IMR-90 (cell line): ENCODE data around the gene ITGAX. TPM values are rescaled to one million over a fixed set of nuclear protein-coding genes. Genes with fewer than 3 reads are reported as not detected.
"Not testable (repeated sequence)": the region's sequence is repeated elsewhere in the genome, so short reads cannot be mapped to it uniquely, and the experiment has no call there.

Experiments used
- ATAC-seq: fragments of 200-7000 bp; cut with Tn5 transposase; 2 replicates; pipeline ENCODE4 v1.9.1; 2020; ENCODE audit warnings: low read depth, mild to moderate bottlenecking, moderate library complexity
- BruUV-seq: library from RNA; stranded (reverse); fragments of 400-500 nt; replicated peaks from 2 replicates; lab custom pipeline; 2021; lab: Mats Ljungman, UMichigan
- CTCF ChIA-PET: fragments of 300-600 bp; formaldehyde crosslinking; extraction: SDS; loops from one replicate; lab custom pipeline; 2021; ENCODE audit warnings: antibody characterized with exemption; lab: Yijun Ruan, JAX
- POLR2A ChIA-PET: fragments of 300-600 bp; sonication (Branson Sonifier 250); formaldehyde crosslinking; loops from one replicate; lab custom pipeline; 2022; ENCODE audit warnings: antibody characterized with exemption; ENCODE audit not compliant: unreplicated experiment; lab: Charles Lee
- DNase-seq: peaks from one replicate; pipeline ENCODE4 v3.0.0; 2013
- H2AFZ ChIP-seq: replicated peaks from 2 replicates; pipeline ENCODE3; 2013; ENCODE audit warnings: low read length, mild to moderate bottlenecking; ENCODE audit not compliant: poor library complexity
- H2AK5ac ChIP-seq: 2 replicates; pipeline ENCODE4 v1.6.1; 2013; ENCODE audit warnings: low read depth, low read length, inconsistent platforms
- H2AK9ac ChIP-seq: replicated peaks from 2 replicates; pipeline ENCODE3; 2013; ENCODE audit warnings: mild to moderate bottlenecking, low read depth, low read length, moderate library complexity; ENCODE audit not compliant: poor library complexity
- H2BK120ac ChIP-seq: 2 replicates; pipeline ENCODE4 v1.6.1; 2013; ENCODE audit warnings: low read depth, low read length, inconsistent platforms
- H2BK15ac ChIP-seq: 3 replicates; pipeline ENCODE4 v1.6.1; 2013; ENCODE audit warnings: low read depth, low read length, inconsistent platforms
- H2BK20ac ChIP-seq: 2 replicates; pipeline ENCODE4 v1.6.1; 2013; ENCODE audit warnings: low read depth, mild to moderate bottlenecking, inconsistent platforms, low read length, moderate library complexity
- H2BK5ac ChIP-seq: 2 replicates; pipeline ENCODE4 v1.6.1; 2013; ENCODE audit warnings: mild to moderate bottlenecking, low read depth, low read length, inconsistent platforms; ENCODE audit not compliant: poor library complexity, severe bottlenecking
- H3K14ac ChIP-seq: replicated peaks from 2 replicates; pipeline ENCODE4 v1.6.1; 2013; ENCODE audit warnings: low read depth, low read length, inconsistent platforms
- H3K18ac ChIP-seq: 2 replicates; pipeline ENCODE4 v1.6.1; 2013; ENCODE audit warnings: low read depth, low read length, control low read depth
- H3K23ac ChIP-seq: 2 replicates; pipeline ENCODE4 v1.6.1; 2013; ENCODE audit warnings: low read depth, low read length, inconsistent platforms
- H3K27ac ChIP-seq: 2 replicates; pipeline ENCODE4 v1.5.1; 2013; ENCODE audit warnings: mild to moderate bottlenecking, control low read depth, low read length; ENCODE audit not compliant: insufficient read depth
- H3K27me3 ChIP-seq: 2 replicates; pipeline ENCODE4 v1.6.1; 2013; ENCODE audit warnings: low read length; ENCODE audit not compliant: control insufficient read depth, insufficient read depth
- H3K36me3 ChIP-seq: 2 replicates; pipeline ENCODE4 v1.6.1; 2013; ENCODE audit warnings: low read length, mixed read lengths; ENCODE audit not compliant: control insufficient read depth, insufficient read depth
- H3K4ac ChIP-seq: 2 replicates; pipeline ENCODE4 v1.6.1; 2013; ENCODE audit warnings: low read depth, low read length, inconsistent platforms
- H3K4me1 ChIP-seq: 2 replicates; pipeline ENCODE4 v1.6.1; 2013; ENCODE audit warnings: low read length, mixed read lengths; ENCODE audit not compliant: control insufficient read depth, insufficient read depth
- H3K4me2 ChIP-seq: 2 replicates; pipeline ENCODE4 v1.6.1; 2013; ENCODE audit warnings: low read depth, mild to moderate bottlenecking, control low read depth, low read length, moderate library complexity
- H3K4me3 ChIP-seq: 2 replicates; pipeline ENCODE4 v1.5.1; 2013; ENCODE audit warnings: low read depth, mild to moderate bottlenecking, control low read depth, low read length, moderate library complexity; ENCODE audit not compliant: insufficient read depth
- H3K56ac ChIP-seq: 2 replicates; pipeline ENCODE4 v1.6.1; 2013; ENCODE audit warnings: low read length, inconsistent platforms; ENCODE audit not compliant: insufficient read depth; ENCODE audit errors: extremely low read depth
- H3K79me1 ChIP-seq, 2 experiments: 2 replicates each; pipeline ENCODE4 v1.6.1; 2013; ENCODE audit warnings: low read length in 2 of 2, inconsistent platforms in 1 of 2, low read depth in 1 of 2
- H3K9ac ChIP-seq: 2 replicates; pipeline ENCODE4 v1.6.1; 2013; ENCODE audit warnings: low read depth, low read length, control low read depth
- H3K9me1 ChIP-seq: 2 replicates; pipeline ENCODE4 v1.6.1; 2013; ENCODE audit warnings: low read length, inconsistent platforms; ENCODE audit not compliant: insufficient read depth
- H3K9me3 ChIP-seq: 2 replicates; pipeline ENCODE4 v1.6.1; 2013; ENCODE audit warnings: low read length; ENCODE audit not compliant: control insufficient read depth, insufficient read depth
- H4K20me1 ChIP-seq: 2 replicates; pipeline ENCODE4 v1.6.1; 2013; ENCODE audit warnings: low read length, inconsistent platforms; ENCODE audit not compliant: insufficient read depth
- H4K5ac ChIP-seq: 2 replicates; pipeline ENCODE4 v1.6.1; 2013; ENCODE audit warnings: mild to moderate bottlenecking, low read depth, low read length, control low read depth
- H4K8ac ChIP-seq, 2 experiments: 2 replicates each; pipeline ENCODE4 v1.6.1; 2013; ENCODE audit warnings: low read depth in 2 of 2, low read length in 2 of 2, control low read depth in 1 of 2, inconsistent platforms in 1 of 2
- H4K91ac ChIP-seq: 2 replicates; pipeline ENCODE4 v1.6.1; 2013; ENCODE audit warnings: low read depth, low read length, inconsistent platforms; ENCODE audit not compliant: insufficient read depth
- WGBS, 2 experiments: methylation state at CpG; one replicate each; pipeline versions ENCODE4 v1.1.5 to v1.1.7; 2013; ENCODE audit warnings: missing lambda C conversion rate in 2 of 2; ENCODE audit not compliant: insufficient read length in 1 of 2; ENCODE audit errors: extremely low coverage in 2 of 2; 5-methylcytosine and 5-hydroxymethylcytosine counted together
- dilution Hi-C: fragments of 300-500 bp; cut with HindIII; formaldehyde crosslinking; loops from one replicate; pipeline ENCODE4 v1.14.3; 2018; ENCODE audit warnings: low sequenced_read_pairs; ENCODE audit not compliant: unreplicated experiment
- in situ Hi-C: fragments of 300-500 bp; cut with MboI; formaldehyde crosslinking; loops from 3 replicates; pipeline ENCODE4 v1.14.3; 2019; ENCODE audit warnings: low sequenced_read_pairs, inconsistent platforms, mixed read lengths
- intact Hi-C: fragments of 100-400 bp; cut with micrococcal nuclease; formaldehyde crosslinking; loops from 2 replicates; pipeline ENCODE4 v1.10.0; 2022
- polyA plus RNA-seq, 3 experiments: library from polyadenylated mRNA; depleted of rRNA; stranded (reverse); fragments of >200 nt; gene quantifications; 2 replicates each; pipeline ENCODE4 v1.2.3, GENCODE V29; 2012; ENCODE audit warnings: low replicate concordance in 1 of 3
- total RNA-seq: library from RNA; depleted of rRNA; stranded (reverse); fragments of >200 nt; gene quantifications from 2 replicates; pipeline ENCODE4 v1.2.3, GENCODE V29; 2012

ITGAX gene
- total and polyA plus RNA-seq, 2 of the 4 experiments (the other 2 are of a cell fraction): 0.09 to 0.18 TPM

- POLR2A ChIA-PET, dilution Hi-C loops: not testable (repeated sequence)
These were observed 46.6 kb upstream of the ITGAX start for GRCh38 chr16:31308381-31308780.

More at GRCh38 chr16:31308381-31308780, 46.6 kb upstream of the ITGAX start:
- H4K5ac ChIP-seq, H3K9me1 ChIP-seq, H2BK20ac ChIP-seq, H2AFZ ChIP-seq, BruUV-seq, H2BK120ac ChIP-seq, ATAC-seq, H4K20me1 ChIP-seq, H3K9me3 ChIP-seq, H3K36me3 ChIP-seq, H3K27ac ChIP-seq, H3K27me3 ChIP-seq, H4K8ac ChIP-seq, H3K56ac ChIP-seq, H3K4me2 ChIP-seq, H4K91ac ChIP-seq, H3K9ac ChIP-seq, H3K14ac ChIP-seq, H2AK5ac ChIP-seq, H2BK5ac ChIP-seq, in situ Hi-C loops, H3K23ac ChIP-seq, H2BK15ac ChIP-seq, H3K4ac ChIP-seq, H3K18ac ChIP-seq, H3K79me1 ChIP-seq, H2AK9ac ChIP-seq, DNase-seq, H3K4me1 ChIP-seq, CTCF ChIA-PET, H3K4me3 ChIP-seq: not testable (repeated sequence)
- intact Hi-C loops: loop anchor here (10.0 kb wide), 1 partner anchor 86 kb away; the partner anchor contains the start of gene ITGAD
- WGBS, 2 experiments: no CpG with 5 or more reads among the region's 3 CpGs
